ENCODE measurements around the gene KIAA1328. TPM values are rescaled to one million over a fixed set of nuclear protein-coding genes. Genes with fewer than 3 reads are reported as not detected.

Gene KIAA1328
- 10 to 100 TPM in 1 of 4 donors, 1 to 10 TPM in 3; 2.3 to 18.7 (median 5.8) TPM for total RNA-seq

DNA sequence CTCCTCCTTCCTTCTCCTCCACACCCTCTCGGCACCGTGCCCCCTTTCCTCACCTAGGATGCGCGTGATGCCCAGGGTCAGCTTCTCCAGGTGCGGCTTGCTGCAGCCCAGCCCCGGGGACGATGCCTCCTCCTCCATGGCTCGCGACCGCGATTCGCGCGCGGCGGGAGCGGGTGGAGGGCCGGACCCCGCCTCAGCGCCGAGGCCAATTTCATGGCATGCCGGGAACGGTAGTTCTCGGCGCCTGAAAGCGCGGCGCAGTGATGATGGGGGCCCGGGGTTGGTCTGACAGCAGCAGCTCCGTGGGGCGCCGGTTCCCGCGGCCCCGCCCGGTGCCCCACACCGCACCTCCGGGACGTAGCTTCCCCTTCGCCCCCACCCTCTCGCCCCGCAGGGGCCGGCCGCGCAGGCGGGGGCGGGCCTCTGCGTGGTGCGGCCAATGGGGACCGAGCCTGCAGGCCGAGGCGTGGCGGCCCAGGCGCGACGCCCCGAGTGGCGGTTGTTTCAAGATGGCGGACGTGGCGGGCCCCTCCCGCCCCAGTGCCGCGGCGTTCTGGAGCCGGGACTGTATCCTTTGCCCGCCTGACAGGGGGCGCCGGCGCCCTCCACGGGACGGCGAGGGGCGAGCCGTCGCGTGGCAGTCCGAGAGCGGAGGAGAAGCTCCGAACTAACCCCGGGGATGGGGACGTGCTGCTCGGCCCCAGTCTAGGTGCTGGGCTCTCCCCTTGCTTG, at the start of gene KIAA1328, which contains the start of gene TPGS2:
Gene KIAA1328 (plus strand): TSS at position 498 of the 732 bp plus-strand sequence. CDS start 12 bp downstream, at position 510.
Gene TPGS2 (minus strand): TSS at position 373 of the 732 bp plus-strand sequence. CDS start 235 bp downstream, at position 138.
- no peaks in the 10 kb centered on the region for H3K27me3 ChIP-seq
- intact Hi-C loops (cut with DNase I): no loop called here
- peaks cover 0 to 27% (median 10%) of the 10 kb centered on the region in 3 donors for H3K4me1 ChIP-seq
- H3K36me3 ChIP-seq: peaks cover 0 to 1% (median 0%) of the 10 kb centered on the region in 3 donors
- DNase-seq: peak; percentile 70
- TF ChIP-seq POLR2A (IDR thresholded peaks at IDR 0.05) (peak in 1 of 4 donors; percentile 60), CTCF (IDR thresholded peaks at IDR 0.05) (peak in 4 of 6 experiments; percentile 8 to 28 (median 21))
- 0 to 3% methylated on average over 3 to 4 of the region's 83 CpGs for WGBS, 2 donors
- H3K27ac ChIP-seq: peak within 1 kb of the TSS; percentile 85 to 92 (median 90)
- H3K4me3 ChIP-seq: peak within 1 kb of the TSS; percentile 80 to 94 (median 92)
- H3K9me3 ChIP-seq: no peaks in the 10 kb centered on the region

DNA sequence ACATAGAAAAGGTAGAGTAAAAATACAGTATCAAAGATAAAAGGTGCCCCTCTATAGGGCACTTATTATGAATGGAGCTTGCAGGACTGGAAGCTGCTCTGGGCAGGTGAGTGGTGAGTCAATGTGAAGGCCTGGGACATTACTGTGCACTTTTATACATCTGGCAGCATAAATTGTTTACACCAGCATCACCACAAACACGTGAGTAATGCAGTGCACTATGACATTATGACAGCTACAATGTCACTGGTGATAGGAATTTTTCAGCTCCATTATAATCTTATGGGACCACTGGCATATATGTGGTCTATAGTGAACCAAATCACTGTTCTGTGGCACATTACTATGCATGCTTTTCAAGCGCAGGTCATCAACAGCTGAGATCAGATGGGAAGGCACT, 48.2 kb upstream of the KIAA1328 start:
- Histone ChIP-seq H3K4me1 (no peaks in the 10 kb centered on the region), H3K9me3 (no peaks in the 10 kb centered on the region), H3K27me3 (no peaks in the 10 kb centered on the region), H3K36me3 (peaks cover 0 to 25% (median 6%) of the 10 kb centered on the region in 3 donors), H3K4me3 (no peak overlapping the region), H3K27ac (no peak overlapping the region)
- intact Hi-C loops (cut with DNase I): no loop called here
- 83% methylated on average over 2 of the region's 2 CpGs for WGBS, 2 donors
- no peak for DNase-seq
- no peak for TF ChIP-seq CTCF (IDR thresholded peaks at IDR 0.05)
- TF ChIP-seq POLR2A (IDR thresholded peaks at IDR 0.05): no peak

- WGBS, 2 donors: 54 to 71% methylated on average over 9 of the region's 9 CpGs
- TF ChIP-seq CTCF (IDR thresholded peaks at IDR 0.05): no peak
- TF ChIP-seq POLR2A (IDR thresholded peaks at IDR 0.05): no peak
- Histone ChIP-seq H3K27ac (no peak overlapping the region), H3K27me3 (no peaks in the 10 kb centered on the region), H3K4me3 (no peak overlapping the region), H3K4me1 (peaks cover 0 to 11% (median 5%) of the 10 kb centered on the region in 3 donors), H3K9me3 (no peaks in the 10 kb centered on the region), H3K36me3 (peaks cover 0 to 25% (median 6%) of the 10 kb centered on the region in 3 donors)
- no peak for DNase-seq
- intact Hi-C loops (cut with DNase I): no loop called here
Measured at GRCh38 chr18:36782710-36783109, 46.2 kb upstream of the KIAA1328 start.

DNA sequence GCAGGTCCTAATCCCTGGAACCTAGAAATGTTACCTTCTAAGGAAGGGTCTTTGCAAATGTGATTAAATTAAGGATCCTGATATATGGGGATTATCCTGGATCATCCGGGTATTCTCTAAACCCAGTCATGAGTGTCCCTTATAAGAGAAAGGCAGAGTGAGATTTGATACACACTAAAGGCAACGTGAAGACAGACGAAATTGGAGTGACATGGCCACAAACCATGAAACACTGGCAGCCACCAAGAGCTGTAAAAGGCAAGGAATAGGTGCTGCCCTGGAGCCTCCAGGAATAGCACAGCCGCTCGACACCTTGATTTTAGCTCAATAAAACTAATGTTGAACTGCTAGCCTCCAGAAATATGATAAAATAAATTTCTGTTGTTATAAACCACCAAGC, 45.1 kb upstream of the KIAA1328 start:
- intact Hi-C loops (cut with DNase I): no loop called here
- 96 to 97% methylated on average over 5 of the region's 5 CpGs for WGBS, 2 donors
- Histone ChIP-seq H3K36me3 (peaks cover 0 to 27% (median 6%) of the 10 kb centered on the region in 3 donors), H3K27me3 (no peaks in the 10 kb centered on the region), H3K4me3 (no peak overlapping the region), H3K27ac (no peak overlapping the region), H3K4me1 (peaks cover 0 to 11% (median 5%) of the 10 kb centered on the region in 3 donors), H3K9me3 (no peaks in the 10 kb centered on the region)
- TF ChIP-seq POLR2A (IDR thresholded peaks at IDR 0.05): no peak
- TF ChIP-seq CTCF (IDR thresholded peaks at IDR 0.05): no peak
- no peak for DNase-seq

- no peaks in the 10 kb centered on the region for H3K27me3 ChIP-seq
- no peak for DNase-seq
- H3K9me3 ChIP-seq: no peaks in the 10 kb centered on the region
- TF ChIP-seq POLR2A (IDR thresholded peaks at IDR 0.05) (no peak), CTCF (IDR thresholded peaks at IDR 0.05) (no peak)
- H3K27ac ChIP-seq: peak overlapping the region in 2 of 4 donors; percentile 10 to 63
- H3K36me3 ChIP-seq: peaks cover 0 to 35% (median 0%) of the 10 kb centered on the region in 3 donors
- H3K4me1 ChIP-seq: peaks cover 0 to 11% (median 5%) of the 10 kb centered on the region in 3 donors
- intact Hi-C loops (cut with DNase I): no loop called here
- WGBS, 2 donors: 46 to 59% methylated on average over 4 of the region's 4 CpGs
- no peak overlapping the region for H3K4me3 ChIP-seq
Measured at GRCh38 chr18:36786686-36787085, 42.2 kb upstream of the KIAA1328 start.

Data from esophagus squamous epithelium (tissue), 5 donors.